ENCODE results near the gene USP32. TPM values are rescaled to one million over a fixed set of nuclear protein-coding genes. Genes with fewer than 3 reads are reported as not detected.
A peak's percentile ranks its signal among the peaks of the same experiment; 100 is the strongest.

USP32 gene
- total RNA-seq, 1 experiment from 2014 or later, result 103 TPM

- TF ChIP-seq ZNF396 (CRISPR knock-in tag; IDR thresholded peaks at IDR 0.05; ENCODE audit: borderline replicate concordance) (no peak), ZMAT4 (CRISPR knock-in tag; IDR thresholded peaks at IDR 0.05) (no peak), ZNF416 (CRISPR knock-in tag; IDR thresholded peaks at IDR 0.05) (no peak), EMX1 (CRISPR knock-in tag; IDR thresholded peaks at IDR 0.05) (no peak), ATF1 (CRISPR knock-in tag; IDR thresholded peaks at IDR 0.05) (no peak), GTF2I (CRISPR knock-in tag; conservative IDR thresholded peaks at IDR 0.05) (no peak), CTCF (IDR thresholded peaks at IDR 0.05) (no peak)
- TF ChIP-seq, protein P1, sequence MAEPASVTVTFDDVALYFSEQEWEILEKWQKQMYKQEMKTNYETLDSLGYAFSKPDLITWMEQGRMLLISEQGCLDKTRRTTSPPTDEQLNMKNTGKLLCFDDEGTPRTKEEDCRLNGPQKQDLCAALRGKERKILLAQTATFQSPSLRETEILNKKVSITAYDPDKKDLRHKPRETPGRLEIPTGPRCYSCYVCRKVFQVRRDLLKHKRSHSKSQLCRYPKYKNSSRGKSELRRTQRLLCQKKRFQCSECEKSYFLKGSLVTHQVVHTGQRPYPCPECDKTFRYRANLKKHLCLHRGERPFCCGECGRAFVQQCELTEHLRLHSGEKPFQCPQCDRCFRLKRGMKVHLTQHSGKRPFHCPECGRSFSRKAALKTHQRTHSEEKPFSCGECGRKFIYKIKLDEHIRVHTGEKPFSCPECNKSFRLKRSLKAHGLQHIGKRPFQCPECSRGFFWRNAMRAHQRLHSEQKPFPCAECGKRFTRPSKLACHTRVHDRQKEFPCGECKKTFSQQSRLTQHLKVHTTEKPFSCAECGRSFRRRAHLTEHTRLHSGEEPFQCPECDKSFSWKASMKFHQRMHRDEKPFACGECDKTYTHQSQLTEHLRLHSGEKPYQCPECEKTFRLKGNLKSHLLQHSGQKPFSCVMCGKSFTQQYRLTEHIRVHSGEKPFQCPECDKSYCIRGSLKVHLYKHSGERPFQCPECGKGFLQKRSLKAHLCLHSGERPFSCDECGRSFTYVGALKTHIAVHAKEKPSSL (CRISPR knock-in tag; conservative IDR thresholded peaks at IDR 0.05), result no peak
Measured at GRCh38 chr17:60359415-60359814, 32.5 kb downstream of the USP32 start (continued).

DNA sequence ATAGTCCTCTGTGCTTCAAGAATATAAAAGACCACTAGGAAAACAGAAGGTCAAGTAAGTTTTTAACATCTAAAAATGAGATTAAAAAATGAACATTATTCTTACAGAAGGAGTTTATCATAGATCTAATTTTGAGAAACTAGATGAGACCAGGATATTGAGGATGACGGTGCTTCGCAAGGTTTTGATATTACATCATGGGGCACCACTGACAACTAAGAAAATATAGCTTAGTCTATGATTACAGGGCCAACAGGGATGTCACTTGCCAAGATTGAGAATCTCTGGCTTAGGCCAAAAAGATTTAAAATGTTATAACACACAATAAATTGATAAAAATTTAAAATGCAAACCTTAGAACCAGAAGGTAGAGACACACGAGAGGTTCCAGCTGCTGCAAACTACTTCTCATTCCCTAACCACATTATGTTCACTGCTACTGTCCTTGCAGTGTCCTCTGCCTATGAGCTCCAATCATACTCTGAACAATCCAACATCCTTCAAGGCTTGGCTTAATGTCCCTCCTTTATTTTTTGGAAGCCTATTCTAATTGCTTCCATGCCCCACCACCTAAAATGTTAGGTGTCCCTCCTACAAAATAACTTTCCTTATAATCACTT lies 33.2 kb downstream of the USP32 start:
- H3K27me3 Mint-ChIP-seq (ENCODE audit: low read depth), result no peaks in the 10 kb centered on the region
- no peaks in the 10 kb centered on the region for H3K36me3 Mint-ChIP-seq
- no peak overlapping the region; the same call in 1 of the 2 replicates for H3K27ac Mint-ChIP-seq
- CTCF ChIA-PET, result no interaction called here
- no peaks in the 10 kb centered on the region for H3K9me3 Mint-ChIP-seq
- POLR2A ChIA-PET, result interaction anchor here (0.6 kb wide), 1 partner anchor 52 kb away, joined by 3 read pairs; no protein-coding TSS in a partner anchor
- ATAC-seq (no peak), DNase-seq (ENCODE audit: low spot score) (no peak)
- peaks cover 30% of the 10 kb centered on the region for H3K4me1 Mint-ChIP-seq
- H3K4me3 Mint-ChIP-seq, result no peak overlapping the region
- no peak for TF ChIP-seq IRF2 (CRISPR knock-in tag; IDR thresholded peaks at IDR 0.05; ENCODE audit: borderline replicate concordance, low read depth)

DNA sequence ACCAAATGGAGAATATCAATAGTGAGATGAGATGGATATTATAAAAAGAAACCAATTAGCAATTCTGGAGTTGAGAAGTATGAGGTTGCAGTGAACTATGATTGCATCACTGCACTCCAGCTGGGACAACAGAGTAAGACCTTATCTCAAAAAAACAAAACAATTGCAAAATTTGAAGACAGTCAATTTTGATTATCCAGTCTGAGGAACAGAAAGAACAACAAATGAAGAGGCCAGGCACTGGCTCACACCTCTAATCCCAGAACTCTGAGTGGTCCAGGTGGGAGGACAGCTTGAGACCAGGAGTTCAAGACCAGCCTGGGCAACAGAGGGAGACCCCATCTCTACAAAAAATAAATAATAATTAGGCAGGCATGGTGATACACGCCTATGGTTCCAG lies 35.0 kb downstream of the USP32 start:
- ATAC-seq (no peak), DNase-seq (ENCODE audit: low spot score) (no peak)
- ChIA-PET POLR2A (no interaction called here), CTCF (no interaction called here)
- Mint-ChIP-seq H3K27ac (no peak overlapping the region; the same call in 1 of the 2 replicates), H3K9me3 (no peaks in the 10 kb centered on the region), H3K4me1 (peaks cover 31% of the 10 kb centered on the region), H3K4me3 (no peak overlapping the region), H3K27me3 (ENCODE audit: low read depth) (no peaks in the 10 kb centered on the region), H3K36me3 (no peaks in the 10 kb centered on the region)
- TF ChIP-seq ZNF281 (CRISPR knock-in tag; IDR thresholded peaks at IDR 0.05), result no peak
- TF ChIP-seq, protein P2, sequence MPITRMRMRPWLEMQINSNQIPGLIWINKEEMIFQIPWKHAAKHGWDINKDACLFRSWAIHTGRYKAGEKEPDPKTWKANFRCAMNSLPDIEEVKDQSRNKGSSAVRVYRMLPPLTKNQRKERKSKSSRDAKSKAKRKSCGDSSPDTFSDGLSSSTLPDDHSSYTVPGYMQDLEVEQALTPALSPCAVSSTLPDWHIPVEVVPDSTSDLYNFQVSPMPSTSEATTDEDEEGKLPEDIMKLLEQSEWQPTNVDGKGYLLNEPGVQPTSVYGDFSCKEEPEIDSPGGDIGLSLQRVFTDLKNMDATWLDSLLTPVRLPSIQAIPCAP (CRISPR knock-in tag; IDR thresholded peaks at IDR 0.05), result no peak
- no peak for TF ChIP-seq ATF1 (CRISPR knock-in tag; IDR thresholded peaks at IDR 0.05)
- TF ChIP-seq ZNF121 (CRISPR knock-in tag; IDR thresholded peaks at IDR 0.05), result peak; percentile 74; the same call in 1 of the 2 replicates
- no peak for TF ChIP-seq NFYB (CRISPR knock-in tag; conservative IDR thresholded peaks at IDR 0.05; ENCODE audit: low read depth)
- TF ChIP-seq ZBTB21 (CRISPR knock-in tag; IDR thresholded peaks at IDR 0.05; ENCODE audit: borderline replicate concordance), result no peak

All from WTC11 (cell line).